Hindlimb muscle (tissue), 1 donor: Measurements from ENCODE around the gene LSM7. TPM values are rescaled to one million over a fixed set of nuclear protein-coding genes. Genes with fewer than 3 reads are reported as not detected.

Source experiments
- DNase-seq: peaks from one replicate; pipeline ENCODE4 v3.0.0-alpha.2; 2013
- polyA plus RNA-seq: library from polyadenylated mRNA; unstranded; fragments of 120-200 nt; gene quantifications from one replicate; pipeline ENCODE4 v1.2.1, GENCODE V29; 2013; ENCODE audit not compliant: insufficient read length

The LSM7 gene
- 71.7 TPM for polyA plus RNA-seq

GRCh38 chr19:2328401-2329148 is at the start of gene LSM7, which contains the start of gene SPPL2B:
Gene LSM7 (minus strand): TSS chr19:2328586. CDS start chr19:2328566, 20 bp downstream.
Gene SPPL2B (plus strand): TSS chr19:2328684. CDS start chr19:2328710, 26 bp downstream.
- peak; percentile 95 for DNase-seq

GRCh38 chr19:2376784-2377519 is 48.6 kb upstream of the LSM7 start:
- no peak for DNase-seq

DNA sequence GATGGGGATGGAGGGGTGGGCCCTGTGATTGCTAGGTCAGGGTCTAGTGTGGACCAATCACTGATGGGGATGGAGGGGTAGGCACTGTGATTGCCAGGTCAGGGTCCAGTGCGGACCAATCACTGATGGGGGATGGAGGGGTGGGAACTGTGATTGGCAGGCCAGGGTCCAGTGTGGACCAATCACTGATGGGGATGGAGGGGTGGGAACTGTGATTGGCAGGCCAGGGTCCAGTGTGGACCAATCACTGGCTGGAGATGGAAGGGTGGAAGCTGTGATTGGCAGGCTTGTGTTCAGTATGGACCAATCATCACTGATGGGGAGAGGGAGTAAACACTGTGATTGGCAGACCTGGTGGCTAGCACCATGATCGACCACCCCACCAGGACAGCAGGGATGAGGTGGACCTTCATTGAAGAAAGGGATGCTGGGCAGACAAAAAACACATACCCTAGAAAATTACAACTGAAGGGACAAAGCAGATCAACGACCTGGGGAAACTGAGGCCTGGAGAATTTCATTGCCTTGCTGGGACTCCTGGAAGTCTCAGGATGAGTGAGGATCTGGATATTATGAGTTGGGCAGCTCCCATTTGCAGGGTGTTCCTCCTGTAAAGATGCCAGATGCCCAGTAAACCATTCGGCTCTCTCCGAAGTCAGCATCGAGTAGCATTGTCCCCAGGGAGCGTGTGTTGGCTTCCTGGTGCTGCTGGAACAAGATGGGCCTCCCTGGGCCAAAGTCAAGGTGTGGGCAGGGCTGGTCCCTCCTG is 47.2 kb upstream of the LSM7 start:
- no peak for DNase-seq

DNA sequence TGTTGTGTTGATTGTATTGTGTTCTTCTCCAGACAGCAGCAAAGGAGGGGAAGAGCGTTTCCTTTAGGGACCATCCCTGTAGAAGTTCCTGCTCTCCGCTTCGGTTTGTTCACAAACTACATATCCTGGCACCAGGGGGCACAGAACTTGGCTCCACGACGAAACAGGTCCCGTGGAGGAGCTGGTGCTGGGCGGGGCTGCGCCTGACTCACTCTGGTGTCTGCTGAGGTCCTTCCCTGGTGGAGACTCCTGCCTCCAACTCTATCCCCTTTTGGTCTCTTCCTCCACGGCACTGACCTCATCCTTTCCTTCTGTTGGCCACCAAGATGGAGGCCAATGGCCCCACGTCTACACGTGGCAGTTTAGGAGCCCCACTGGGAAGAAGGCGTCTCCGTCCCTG is 46.4 kb upstream of the LSM7 start:
- no peak for DNase-seq

DNA sequence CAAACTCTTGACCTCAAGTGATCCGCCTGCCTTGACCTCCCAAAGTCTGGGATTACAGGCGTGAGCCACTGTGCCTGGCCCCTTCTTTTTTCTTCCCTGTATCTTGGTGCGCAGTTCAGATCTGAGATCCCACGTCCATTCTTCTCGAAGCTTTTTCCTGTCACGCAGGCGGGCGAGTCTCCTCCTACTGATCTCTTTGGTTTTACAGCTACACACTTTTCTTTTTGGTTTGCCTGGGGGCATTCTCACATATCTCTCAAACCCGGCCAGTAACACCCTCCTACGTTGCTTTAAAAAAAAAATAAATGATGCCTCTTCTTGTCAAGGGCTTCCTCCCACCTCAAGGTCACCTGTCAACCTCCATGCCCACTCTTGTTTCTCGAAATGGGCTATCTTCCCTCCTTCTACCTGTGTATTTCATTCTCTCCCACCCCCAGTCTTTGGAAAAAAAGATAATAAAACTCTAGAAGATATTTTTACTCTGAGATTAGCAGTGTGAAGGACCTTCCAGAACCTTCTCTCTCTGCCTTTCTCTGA is 43.8 kb upstream of the LSM7 start:
- no peak for DNase-seq

GRCh38 chr19:2371656-2372055 is 43.3 kb upstream of the LSM7 start:
- DNase-seq, result no peak

DNA sequence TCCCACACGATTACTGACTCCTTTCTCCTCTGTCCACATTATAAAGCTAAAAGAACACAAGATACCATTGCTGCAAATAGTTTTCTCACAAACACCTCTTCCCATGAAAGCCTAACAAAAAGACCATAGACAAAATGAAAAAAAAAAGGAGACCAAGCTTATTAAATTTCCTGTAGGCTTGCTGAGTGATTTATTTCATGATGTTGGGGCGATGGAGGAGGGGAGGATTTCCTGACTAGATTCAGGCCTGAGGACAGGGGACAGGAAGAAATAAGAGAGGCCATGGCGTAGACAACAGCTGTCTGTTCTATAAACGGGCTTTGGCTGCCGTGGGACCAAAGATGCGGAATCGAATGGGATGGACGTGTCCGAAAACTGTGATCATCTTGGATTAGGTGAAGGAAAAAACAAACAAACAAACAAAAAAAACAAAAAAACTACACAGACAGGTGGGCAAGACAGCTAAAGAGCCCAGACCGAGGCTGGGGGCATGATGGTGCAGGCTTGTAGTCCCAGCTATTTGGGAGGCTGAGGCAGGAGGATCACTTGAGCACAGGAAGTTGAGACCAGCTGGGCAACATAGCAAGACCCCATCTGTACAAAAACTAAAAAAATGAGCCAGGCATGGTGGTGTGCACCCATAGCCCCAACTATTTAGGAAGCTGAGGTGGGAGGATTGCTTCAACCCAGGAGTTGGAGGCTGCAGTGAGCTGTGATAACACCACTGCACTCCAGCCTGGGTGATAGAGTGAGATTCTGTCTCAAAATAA is 37.0 kb upstream of the LSM7 start:
- no peak for DNase-seq

- no peak for DNase-seq
Observed at GRCh38 chr19:2363419-2363818, 35.0 kb upstream of the LSM7 start.

DNA sequence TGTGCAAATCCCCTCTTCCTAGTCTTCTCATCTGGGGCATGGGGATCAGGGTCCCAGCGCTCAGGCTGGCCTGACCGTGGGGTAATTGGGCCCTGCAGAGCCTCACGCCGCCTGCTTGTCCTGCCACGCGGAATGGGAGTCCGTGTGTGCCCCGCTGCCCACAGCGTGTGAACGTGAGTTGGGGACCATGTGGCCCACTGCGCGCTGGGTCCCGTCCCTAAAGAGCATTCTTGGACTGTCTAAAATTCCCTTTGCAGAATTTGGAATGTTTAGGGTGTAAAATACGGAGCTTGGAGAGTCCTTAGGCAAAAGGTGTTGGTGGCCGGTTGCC is 34.5 kb upstream of the LSM7 start:
- no peak for DNase-seq

DNA sequence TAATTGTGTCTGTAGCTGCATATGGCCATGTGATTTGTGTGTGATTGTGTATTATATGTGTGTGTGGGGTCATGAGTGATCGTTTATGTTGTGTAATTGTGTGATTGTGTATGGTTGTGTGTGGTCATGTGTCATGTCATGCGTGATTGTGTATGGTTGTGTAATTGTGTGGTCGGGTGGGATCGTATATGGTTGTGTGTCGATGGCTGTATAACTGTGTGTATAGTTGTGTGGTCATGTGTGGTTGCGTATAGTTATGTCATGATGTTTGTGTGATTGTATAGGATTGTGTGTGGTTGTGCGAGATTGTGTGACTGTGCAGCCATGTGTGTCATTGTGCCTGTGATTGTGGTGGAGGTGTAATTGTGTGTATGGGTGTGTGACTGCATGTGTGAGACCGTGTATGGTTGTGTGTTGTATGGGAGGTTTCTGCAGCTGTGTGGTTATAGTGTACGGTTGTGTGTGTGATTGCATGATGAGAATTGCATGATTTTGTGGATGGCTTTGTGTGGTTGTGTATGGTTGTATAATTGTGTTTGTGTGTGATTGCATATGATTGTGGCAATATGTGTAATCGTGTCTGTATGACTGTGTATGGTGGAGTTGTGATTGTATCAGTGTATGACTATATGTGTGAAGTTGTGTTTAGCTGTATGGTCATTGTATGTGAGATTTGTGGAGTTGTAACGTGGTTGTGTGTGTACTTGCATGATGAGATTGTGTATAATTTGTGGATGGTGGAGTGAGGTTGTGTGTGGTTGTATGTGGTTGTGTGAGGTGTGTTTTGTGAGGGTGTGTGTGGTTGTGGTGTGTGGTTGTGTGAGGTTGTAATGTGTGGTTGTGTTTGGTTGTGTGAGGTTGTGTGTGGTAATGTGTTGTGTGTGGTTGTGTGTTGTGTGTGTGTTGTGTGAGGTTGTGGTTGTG is 33.9 kb upstream of the LSM7 start:
- no peak for DNase-seq

DNA sequence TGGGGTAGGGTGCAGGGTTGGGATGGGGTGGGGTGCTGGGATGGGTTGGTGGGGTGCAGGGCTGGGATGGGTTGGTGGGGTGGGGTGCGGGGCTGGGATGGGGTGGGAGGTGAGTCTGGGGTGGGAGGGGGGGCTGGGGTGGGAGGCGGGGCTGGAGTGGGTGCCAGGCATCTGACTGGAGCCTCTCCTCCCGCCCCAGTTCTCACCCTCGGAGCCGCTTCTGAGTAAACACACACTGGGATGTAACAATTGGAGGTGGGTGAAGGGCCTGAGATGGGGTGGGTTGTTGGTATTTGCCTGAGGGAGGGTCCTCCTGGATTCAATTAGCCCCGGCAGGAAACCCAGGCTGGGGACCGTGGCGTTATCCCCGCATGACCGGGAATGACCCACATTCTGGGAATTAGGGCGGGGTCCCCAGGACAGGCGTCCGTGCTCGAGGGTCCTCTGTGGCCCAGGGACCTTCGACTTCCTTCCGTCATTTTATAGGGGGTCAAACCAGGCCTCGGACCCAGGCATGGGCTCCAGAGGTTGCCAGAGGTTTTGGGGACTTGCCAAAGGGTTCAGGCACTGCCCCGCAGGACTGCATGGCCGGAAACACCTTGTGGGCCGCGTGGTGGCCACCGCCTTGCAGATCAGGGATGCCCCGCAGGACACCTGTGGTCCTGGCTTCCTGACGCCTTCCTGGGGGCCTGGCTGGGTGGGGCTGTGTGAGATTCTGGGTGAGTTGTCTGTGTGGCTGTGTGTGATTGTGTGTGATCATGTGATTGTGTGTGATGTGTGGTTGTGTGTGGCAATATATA is 33.1 kb upstream of the LSM7 start:
- no peak for DNase-seq

DNA sequence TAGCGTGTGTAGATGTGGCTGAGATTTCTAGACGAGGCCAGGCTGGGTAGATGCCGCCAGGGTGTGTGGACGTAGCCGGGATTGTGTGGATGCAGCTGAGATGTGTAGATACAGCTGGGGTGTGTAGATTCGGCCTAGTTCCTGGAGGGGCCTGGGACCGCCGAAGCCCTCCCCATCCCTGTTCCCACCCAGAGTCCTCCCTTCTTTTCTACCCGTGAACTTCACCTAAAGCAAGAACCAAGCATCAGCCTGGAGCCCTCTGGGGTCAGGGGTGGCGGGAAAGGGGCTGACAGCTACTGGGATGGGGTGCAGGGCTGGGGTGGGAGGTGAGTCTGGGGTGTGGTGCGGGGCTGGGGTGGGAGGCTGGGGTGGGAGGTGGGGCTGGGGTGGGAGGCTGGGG is 32.4 kb upstream of the LSM7 start:
- no peak for DNase-seq

DNA sequence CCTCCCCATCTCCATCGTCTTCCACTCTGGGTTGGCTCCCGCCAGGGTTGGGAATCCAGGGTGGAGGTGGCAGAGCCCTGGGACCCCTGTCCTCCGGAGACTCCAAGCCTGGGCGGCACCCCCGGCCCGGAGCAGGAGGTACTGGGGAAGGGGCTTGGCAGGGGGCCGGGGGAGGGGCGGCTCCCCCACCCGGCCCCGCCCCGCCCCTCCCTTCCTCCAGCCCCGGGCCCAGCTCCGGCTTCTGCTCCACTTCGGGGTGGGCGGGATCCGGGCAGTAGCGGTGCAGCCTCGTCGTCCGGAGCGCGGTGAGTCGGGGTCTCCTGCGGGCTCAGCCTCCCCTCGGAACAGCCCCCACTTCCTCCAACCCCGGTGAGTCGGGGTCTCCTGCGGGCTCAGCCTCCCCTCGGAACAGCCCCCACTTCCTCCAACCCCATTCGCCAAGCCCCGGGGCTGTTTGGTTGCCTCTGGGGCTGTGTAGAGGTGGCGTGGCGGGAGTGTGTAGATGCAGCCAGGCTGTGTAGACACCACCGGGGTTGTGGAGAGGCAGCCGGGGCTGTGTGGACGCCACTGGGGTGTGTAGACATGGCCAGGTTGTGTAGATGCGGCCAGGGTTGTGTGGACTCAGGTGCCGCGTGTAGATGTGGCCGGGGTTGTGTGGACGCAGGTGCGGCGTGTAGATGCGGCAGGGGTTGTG is 31.8 kb upstream of the LSM7 start, which contains the start of gene TMPRSS9:
TSS of gene TMPRSS9 (plus strand) at position 274 of the 694 bp plus-strand sequence. CDS start 29,521 bp downstream, outside the sequence.
- DNase-seq, result no peak

- no peak for DNase-seq
Observed at GRCh38 chr19:2358548-2359173, 30.3 kb upstream of the LSM7 start.

DNA sequence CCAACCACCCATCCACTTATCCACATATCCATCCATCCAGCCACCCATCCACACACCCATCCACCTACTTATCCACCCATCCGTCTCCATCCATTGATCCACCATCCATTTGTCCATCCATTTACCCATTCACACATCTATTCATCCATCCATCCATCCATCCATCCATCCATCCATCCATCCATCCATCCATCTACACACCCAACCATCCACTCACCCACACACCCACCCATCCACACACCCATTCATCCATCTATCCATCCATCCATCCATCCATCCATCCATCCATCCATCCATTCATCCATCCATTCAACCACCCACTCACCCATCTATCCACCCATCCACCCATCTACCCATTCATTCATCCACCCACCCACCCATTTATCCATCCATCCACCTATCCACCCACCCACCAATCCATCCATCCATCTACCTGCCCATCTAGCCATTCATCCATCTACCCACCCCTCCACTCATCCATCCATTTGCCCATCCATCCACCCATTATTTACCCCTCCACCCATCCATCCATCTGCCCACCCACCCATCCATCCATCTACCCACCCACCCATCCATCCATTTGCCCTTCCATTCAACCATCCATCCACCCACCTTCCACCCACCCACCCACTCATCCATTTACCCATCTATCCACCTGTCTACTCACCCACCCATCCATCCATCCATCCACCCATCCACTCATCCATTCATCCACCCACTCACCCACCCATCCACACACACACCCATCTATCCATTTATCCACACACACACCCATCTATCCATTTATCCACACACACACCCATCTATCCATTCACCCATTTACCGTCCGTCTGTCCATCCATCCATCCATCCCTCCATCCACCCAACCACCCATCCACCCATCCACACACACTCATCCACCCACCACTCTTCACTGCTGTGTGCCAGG is 29.2 kb upstream of the LSM7 start:
- no peak for DNase-seq

- DNase-seq, result no peak
Observed at GRCh38 chr19:2356036-2356646, 27.8 kb upstream of the LSM7 start.
